HFFc6 (cell line): ENCODE results near the gene TMEM106B. TPM values are rescaled to one million over a fixed set of nuclear protein-coding genes. Genes with fewer than 3 reads are reported as not detected.

Experiments used
- DNase-seq: peaks from one replicate; pipeline ENCODE4 v3.0.0-alpha.2; 2018
- H3K27ac Mint-ChIP-seq: 2 replicates; pipeline ENCODE4 v1.8.0; 2020; ENCODE audit warnings: mild to moderate bottlenecking, mixed read lengths
- H3K27me3 Mint-ChIP-seq: 2 replicates; pipeline ENCODE4 v1.8.0; 2021; ENCODE audit warnings: mild to moderate bottlenecking, moderate library complexity, mixed read lengths; ENCODE audit not compliant: insufficient read depth
- H3K36me3 Mint-ChIP-seq: 2 replicates; pipeline ENCODE4 v1.8.0; 2021; ENCODE audit warnings: low read depth, mixed read lengths
- H3K4me1 Mint-ChIP-seq: 2 replicates; pipeline ENCODE4 v1.8.0; 2020; ENCODE audit warnings: low read depth, mixed read lengths
- H3K4me3 Mint-ChIP-seq: 2 replicates; pipeline ENCODE4 v1.8.0; 2020; ENCODE audit warnings: mild to moderate bottlenecking, moderate library complexity, mixed read lengths
- H3K9me3 Mint-ChIP-seq: 2 replicates; pipeline ENCODE4 v1.8.0; 2020; ENCODE audit warnings: mild to moderate bottlenecking, mixed read lengths
- CTCF ChIP-seq: fragments of 200-600 bp; sonication (generic); IDR thresholded peaks from 2 replicates; pipeline ENCODE4 v1.5.0; 2021; ENCODE audit warnings: antibody characterized with exemption, mild to moderate bottlenecking
- total RNA-seq, 6 experiments: library from RNA; stranded (reverse); fragmentation: NEBNext Ultra II Directional; extraction: Animal tissue kit (Norgen Biotek cat#: 25700); gene quantifications; 2 replicates in 1 of 6; 3 replicates in 5 of 6; pipeline ENCODE4 v1.2.3, GENCODE V29; 2021

TMEM106B gene
- total RNA-seq, 6 experiments from 2014 or later = 34.6 to 47.0 (median 42.7) TPM

- no peak for DNase-seq
- Mint-ChIP-seq H3K36me3 (no peaks in the 10 kb centered on the region), H3K9me3 (peaks cover 12% of the 10 kb centered on the region), H3K4me1 (no peaks in the 10 kb centered on the region), H3K4me3 (no peak overlapping the region), H3K27ac (no peak overlapping the region), H3K27me3 (no peaks in the 10 kb centered on the region)
- no peak for TF ChIP-seq CTCF
These were observed 32.8 kb upstream of the TMEM106B start for GRCh38 chr7:12178317-12178716.

- DNase-seq = no peak
- Mint-ChIP-seq H3K9me3 (peaks cover 6% of the 10 kb centered on the region; the same call in 1 of the 2 replicates), H3K4me3 (no peak overlapping the region), H3K4me1 (no peaks in the 10 kb centered on the region), H3K36me3 (no peaks in the 10 kb centered on the region), H3K27ac (no peak overlapping the region), H3K27me3 (no peaks in the 10 kb centered on the region; the same call in 1 of the 2 replicates)
- no peak for TF ChIP-seq CTCF
These were observed 16.7 kb upstream of the TMEM106B start for GRCh38 chr7:12194426-12194825.

GRCh38 chr7:12196386-12196785 is 14.7 kb upstream of the TMEM106B start:
- Mint-ChIP-seq H3K4me1 (no peaks in the 10 kb centered on the region), H3K9me3 (no peaks in the 10 kb centered on the region; the same call in 1 of the 2 replicates), H3K27ac (no peak overlapping the region), H3K36me3 (no peaks in the 10 kb centered on the region), H3K27me3 (no peaks in the 10 kb centered on the region; the same call in 1 of the 2 replicates), H3K4me3 (no peak overlapping the region)
- no peak for TF ChIP-seq CTCF
- no peak for DNase-seq

GRCh38 chr7:12199363-12199762 is 11.7 kb upstream of the TMEM106B start:
- Mint-ChIP-seq H3K4me1 (no peaks in the 10 kb centered on the region), H3K27ac (no peak overlapping the region), H3K27me3 (peaks cover 3% of the 10 kb centered on the region; the same call in 1 of the 2 replicates), H3K9me3 (no peaks in the 10 kb centered on the region), H3K4me3 (no peak overlapping the region), H3K36me3 (no peaks in the 10 kb centered on the region)
- TF ChIP-seq CTCF = no peak
- DNase-seq = no peak

- H3K27ac Mint-ChIP-seq = no peak overlapping the region
- no peak for DNase-seq
- H3K9me3 Mint-ChIP-seq = no peaks in the 10 kb centered on the region
- no peaks in the 10 kb centered on the region for H3K36me3 Mint-ChIP-seq
- no peak overlapping the region for H3K4me3 Mint-ChIP-seq
- TF ChIP-seq CTCF = no peak
- peaks cover 12% of the 10 kb centered on the region for H3K4me1 Mint-ChIP-seq
- peaks cover 10% of the 10 kb centered on the region for H3K27me3 Mint-ChIP-seq
These were observed 4.0 kb upstream of the TMEM106B start for GRCh38 chr7:12207046-12207445.

- Mint-ChIP-seq H3K4me3 (no peak overlapping the region), H3K36me3 (no peaks in the 10 kb centered on the region), H3K27me3 (peaks cover 8% of the 10 kb centered on the region), H3K4me1 (peaks cover 21% of the 10 kb centered on the region), H3K27ac (no peak overlapping the region), H3K9me3 (no peaks in the 10 kb centered on the region)
- no peak for DNase-seq
- TF ChIP-seq CTCF = no peak
These were observed 1.9 kb upstream of the TMEM106B start for GRCh38 chr7:12209221-12209620.
